ENCODE measurements around the gene SPATA31C1. TPM values are rescaled to one million over a fixed set of nuclear protein-coding genes. Genes with fewer than 3 reads are reported as not detected.
"Not testable (repeated sequence)": the region's sequence is repeated elsewhere in the genome, so short reads cannot be mapped to it uniquely, and the experiment has no call there.

The SPATA31C1 gene
- total and polyA plus RNA-seq, 3 donors from 2014 or later = 5.9 to 21.1 (median 13.5) TPM

- H3K27ac ChIP-seq; H3K4me1 ChIP-seq; intact Hi-C loops (cut with DNase I; ENCODE audit: low total_unique reads); DNase-seq; H3K27me3 ChIP-seq; H3K36me3 ChIP-seq (ENCODE audit: low read depth, missing control alignments); H3K9me3 ChIP-seq; H3K4me3 ChIP-seq: not testable (repeated sequence)
- WGBS, 2 donors = 85 to 95% methylated on average over 1 to 7 of the region's 7 CpGs
Observed at GRCh38 chr9:87934444-87934843, 16.7 kb downstream of the SPATA31C1 start.

- intact Hi-C loops (cut with DNase I; ENCODE audit: low total_unique reads) = not testable (repeated sequence)
Observed at GRCh38 chr9:87937352-87937751, 19.6 kb downstream of the SPATA31C1 start.

GRCh38 chr9:87937918-87938317, 20.2 kb downstream of the SPATA31C1 start:
- H3K36me3 ChIP-seq (ENCODE audit: low read depth, missing control alignments); intact Hi-C loops (cut with DNase I; ENCODE audit: low total_unique reads); H3K27me3 ChIP-seq; H3K27ac ChIP-seq; H3K4me3 ChIP-seq; H3K9me3 ChIP-seq; DNase-seq; H3K4me1 ChIP-seq: not testable (repeated sequence)
- WGBS, 2 donors = no CpG with 5 or more reads among the region's 9 CpGs

More at GRCh38 chr9:87937352-87937751, 19.6 kb downstream of the SPATA31C1 start:
- not testable (repeated sequence) for H3K36me3 ChIP-seq (ENCODE audit: low read depth, missing control alignments); H3K27ac ChIP-seq; H3K4me1 ChIP-seq; DNase-seq; H3K27me3 ChIP-seq; H3K4me3 ChIP-seq; H3K9me3 ChIP-seq
- WGBS, 2 donors = 100% methylated on average over 1 of the region's 12 CpGs; no CpG with 5 or more reads in 1 of the 2 donors

- H3K4me3 ChIP-seq; DNase-seq; H3K27ac ChIP-seq; H3K36me3 ChIP-seq (ENCODE audit: low read depth, missing control alignments); H3K4me1 ChIP-seq; intact Hi-C loops (cut with DNase I; ENCODE audit: low total_unique reads); H3K9me3 ChIP-seq; H3K27me3 ChIP-seq: not testable (repeated sequence)
- no CpG with 5 or more reads among the region's 12 CpGs for WGBS, 2 donors
Observed at GRCh38 chr9:87938336-87938735, 20.6 kb downstream of the SPATA31C1 start.

- intact Hi-C loops (cut with DNase I; ENCODE audit: low total_unique reads); H3K9me3 ChIP-seq; H3K27ac ChIP-seq; DNase-seq; H3K4me3 ChIP-seq; H3K27me3 ChIP-seq; H3K36me3 ChIP-seq (ENCODE audit: low read depth, missing control alignments); H3K4me1 ChIP-seq: not testable (repeated sequence)
- whole genome bisulfite sequencing, 2 donors = 78% methylated on average over 5 of the region's 8 CpGs; no CpG with 5 or more reads in 1 of the 2 donors
Observed at GRCh38 chr9:87939096-87939495, 21.3 kb downstream of the SPATA31C1 start.

- TF ChIP-seq CTCF (IDR thresholded peaks at IDR 0.05) (no peak), POLR2A (IDR thresholded peaks at IDR 0.05) (no peak)
- Histone ChIP-seq H3K27ac (no peak overlapping the region), H3K4me3 (no peak overlapping the region), H3K36me3 (ENCODE audit: low read depth, missing control alignments) (no peaks in the 10 kb centered on the region), H3K4me1 (no peaks in the 10 kb centered on the region), H3K27me3 (no peaks in the 10 kb centered on the region), H3K9me3 (no peaks in the 10 kb centered on the region)
- WGBS, 2 donors = 60 to 65% methylated on average over 1 to 21 of the region's 21 CpGs
- no peak for DNase-seq
- intact Hi-C loops (cut with DNase I; ENCODE audit: low total_unique reads) = no loop called here
Observed at GRCh38 chr9:87944096-87944495, 26.3 kb downstream of the SPATA31C1 start.

- Histone ChIP-seq H3K9me3 (no peaks in the 10 kb centered on the region), H3K27me3 (no peaks in the 10 kb centered on the region), H3K4me1 (no peaks in the 10 kb centered on the region), H3K27ac (no peak overlapping the region), H3K36me3 (ENCODE audit: low read depth, missing control alignments) (no peaks in the 10 kb centered on the region), H3K4me3 (no peak overlapping the region)
- intact Hi-C loops (cut with DNase I; ENCODE audit: low total_unique reads) = no loop called here
- TF ChIP-seq POLR2A (IDR thresholded peaks at IDR 0.05) (no peak), CTCF (IDR thresholded peaks at IDR 0.05) (no peak)
- no peak for DNase-seq
- WGBS, 2 donors = 11 to 23% methylated on average over 2 to 15 of the region's 21 CpGs
Observed at GRCh38 chr9:87944682-87945081, 26.9 kb downstream of the SPATA31C1 start.
